Activated T-cell treated with anti-CD3 and anti-CD28 coated beads for 4 hours (primary cell): ENCODE measurements around the gene NBPF4.
"Not testable (repeated sequence)": the region's sequence is repeated elsewhere in the genome, so short reads cannot be mapped to it uniquely, and the experiment has no call there.

Source experiments
- DNase-seq: peaks from one replicate; pipeline ENCODE4 v3.0.0-alpha.2; 2020

Gene NBPF4, protein sequence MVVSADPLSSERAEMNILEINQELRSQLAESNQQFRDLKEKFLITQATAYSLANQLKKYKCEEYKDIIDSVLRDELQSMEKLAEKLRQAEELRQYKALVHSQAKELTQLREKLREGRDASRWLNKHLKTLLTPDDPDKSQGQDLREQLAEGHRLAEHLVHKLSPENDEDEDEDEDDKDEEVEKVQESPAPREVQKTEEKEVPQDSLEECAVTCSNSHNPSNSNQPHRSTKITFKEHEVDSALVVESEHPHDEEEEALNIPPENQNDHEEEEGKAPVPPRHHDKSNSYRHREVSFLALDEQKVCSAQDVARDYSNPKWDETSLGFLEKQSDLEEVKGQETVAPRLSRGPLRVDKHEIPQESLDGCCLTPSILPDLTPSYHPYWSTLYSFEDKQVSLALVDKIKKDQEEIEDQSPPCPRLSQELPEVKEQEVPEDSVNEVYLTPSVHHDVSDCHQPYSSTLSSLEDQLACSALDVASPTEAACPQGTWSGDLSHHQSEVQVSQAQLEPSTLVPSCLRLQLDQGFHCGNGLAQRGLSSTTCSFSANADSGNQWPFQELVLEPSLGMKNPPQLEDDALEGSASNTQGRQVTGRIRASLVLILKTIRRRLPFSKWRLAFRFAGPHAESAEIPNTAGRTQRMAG

DNA sequence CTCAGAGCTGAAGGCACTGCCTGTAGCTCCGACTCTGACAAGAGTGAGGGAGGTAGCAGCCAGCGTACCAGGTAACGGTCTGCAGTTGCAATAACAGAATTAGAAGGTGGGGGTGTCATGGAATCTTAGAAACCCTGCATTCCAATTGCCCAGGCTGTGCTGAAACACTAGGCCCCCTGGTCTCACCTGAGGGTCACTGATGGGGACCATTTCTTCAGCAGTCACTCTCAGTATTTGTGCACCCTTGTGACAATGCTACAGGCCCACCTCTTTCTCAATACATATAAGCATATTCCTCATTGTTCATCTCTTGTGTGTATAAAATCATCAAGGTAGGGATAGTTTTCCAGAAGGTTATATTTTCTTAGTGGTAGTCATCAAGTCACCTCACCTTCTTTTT lies at the start of gene NBPF4:
TSS of gene NBPF4 (minus strand) at position 101 of the 400 bp plus-strand sequence. CDS start 315 bp downstream, outside the sequence.
- DNase-seq, result not testable (repeated sequence)

GRCh38 chr1:108282528-108283257 lies 38.8 kb upstream of the NBPF4 start:
- DNase-seq, result not testable (repeated sequence)

GRCh38 chr1:108272485-108273327 lies 28.8 kb upstream of the NBPF4 start:
- DNase-seq, result not testable (repeated sequence)

DNA sequence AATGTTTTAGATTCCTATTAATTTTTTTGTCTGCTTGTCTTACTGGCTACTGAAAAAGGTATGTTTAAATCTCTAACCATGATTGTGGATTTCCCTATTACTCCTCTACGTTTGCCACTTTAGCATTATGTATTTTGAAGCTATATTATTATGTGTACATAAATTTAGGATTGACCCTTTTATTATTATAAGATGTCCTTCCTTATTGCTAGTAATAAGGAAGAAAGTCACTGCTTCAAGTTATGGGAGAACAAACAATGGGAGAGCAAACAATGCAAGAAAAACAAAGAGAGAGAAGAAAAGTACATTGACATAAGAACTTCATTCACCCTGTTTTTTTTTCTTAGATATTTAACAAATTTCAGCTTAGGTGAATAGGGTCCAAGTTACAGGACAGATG lies 23.2 kb upstream of the NBPF4 start:
- DNase-seq, result not testable (repeated sequence)

GRCh38 chr1:108261967-108262366 lies 18.1 kb upstream of the NBPF4 start:
- not testable (repeated sequence) for DNase-seq

GRCh38 chr1:108261519-108261918 lies 17.6 kb upstream of the NBPF4 start:
- DNase-seq, result not testable (repeated sequence)

- DNase-seq, result not testable (repeated sequence)
These were observed 16.8 kb upstream of the NBPF4 start for GRCh38 chr1:108260578-108261259.

GRCh38 chr1:108255426-108255825 lies 11.6 kb upstream of the NBPF4 start:
- not testable (repeated sequence) for DNase-seq

- DNase-seq, result not testable (repeated sequence)
These were observed 4.5 kb downstream of the NBPF4 start for GRCh38 chr1:108239426-108239825.

DNA sequence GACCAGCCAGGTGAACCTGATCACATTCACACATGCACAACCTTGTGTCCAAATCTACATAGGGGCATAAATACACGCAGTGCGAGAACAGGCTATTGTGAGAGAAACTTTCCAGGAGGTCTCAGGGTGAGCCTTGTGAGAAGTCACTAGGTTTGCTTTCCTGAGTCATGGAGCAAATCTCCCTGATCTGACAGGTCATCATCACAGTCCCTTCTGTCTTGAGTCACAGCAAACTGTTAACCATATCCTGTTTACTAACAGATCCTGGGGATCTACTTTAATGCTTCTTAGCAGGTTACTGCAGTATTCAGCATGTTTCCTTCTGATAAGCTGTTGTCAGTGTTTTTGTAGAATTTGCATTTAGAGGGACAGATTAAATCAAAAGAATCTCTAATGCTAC lies 8.6 kb downstream of the NBPF4 start:
- DNase-seq, result not testable (repeated sequence)

DNA sequence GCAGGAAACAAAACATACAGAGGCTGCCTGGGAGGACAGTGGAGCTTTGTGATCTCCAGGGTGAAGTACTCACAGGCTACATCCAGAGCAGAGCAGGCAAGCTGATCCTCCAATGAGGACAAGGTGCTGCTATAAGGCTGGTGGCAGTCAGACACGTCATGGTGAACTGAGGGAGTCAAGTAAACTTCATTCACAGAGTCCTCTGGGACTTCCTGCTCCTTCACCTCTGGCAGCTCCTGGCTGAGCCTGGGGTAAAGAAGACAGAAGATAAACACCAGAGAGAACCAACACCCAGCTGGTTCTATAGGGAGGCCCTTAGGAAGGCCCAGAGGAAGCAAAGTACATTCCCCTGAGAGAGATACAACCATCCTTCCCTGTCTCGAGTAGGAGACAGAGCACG lies 11.7 kb downstream of the NBPF4 start:
- not testable (repeated sequence) for DNase-seq

DNA sequence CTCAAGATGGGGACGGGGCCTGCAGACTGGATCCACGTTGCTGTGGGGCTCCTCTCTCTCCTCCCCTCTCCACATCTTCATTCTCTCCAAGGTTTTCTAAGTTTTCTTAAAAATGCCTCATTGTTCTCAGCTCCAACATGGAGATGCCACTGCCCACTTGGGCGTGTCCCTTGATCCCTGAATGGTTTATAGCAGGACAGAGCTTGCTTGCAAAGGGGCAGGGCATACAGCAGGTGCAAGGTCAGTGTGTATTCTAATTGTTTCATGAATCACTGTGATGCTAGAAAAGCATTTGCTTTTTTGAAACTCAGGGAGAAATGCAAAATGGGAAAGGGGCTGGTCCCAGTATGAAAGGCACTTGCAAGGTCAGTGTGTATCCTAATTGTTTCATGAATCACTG lies 13.9 kb downstream of the NBPF4 start:
- not testable (repeated sequence) for DNase-seq

DNA sequence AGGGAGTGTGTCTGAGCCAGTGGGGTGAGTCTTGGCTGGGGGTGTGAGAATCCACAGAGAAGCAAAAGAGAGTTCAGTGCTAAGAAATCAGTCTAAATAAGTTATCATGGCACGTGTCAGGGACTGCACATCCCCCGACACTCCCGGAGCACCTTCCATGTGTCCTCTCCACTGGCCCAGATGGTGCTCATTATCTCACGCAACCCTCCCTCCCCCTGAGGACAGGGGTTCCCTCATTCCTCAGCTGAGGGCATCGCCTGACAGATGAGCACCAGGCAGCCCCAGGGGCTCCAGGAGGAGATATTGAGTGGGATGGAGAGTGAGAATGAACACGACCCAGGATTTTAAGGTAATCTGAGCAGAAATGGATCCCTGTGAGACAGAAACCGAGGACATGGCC lies 16.1 kb downstream of the NBPF4 start:
- DNase-seq, result not testable (repeated sequence)

GRCh38 chr1:108226855-108227254 lies 17.0 kb downstream of the NBPF4 start:
- DNase-seq, result not testable (repeated sequence)

- DNase-seq, result not testable (repeated sequence)
These were observed 20.6 kb downstream of the NBPF4 start for GRCh38 chr1:108223226-108223625.

DNA sequence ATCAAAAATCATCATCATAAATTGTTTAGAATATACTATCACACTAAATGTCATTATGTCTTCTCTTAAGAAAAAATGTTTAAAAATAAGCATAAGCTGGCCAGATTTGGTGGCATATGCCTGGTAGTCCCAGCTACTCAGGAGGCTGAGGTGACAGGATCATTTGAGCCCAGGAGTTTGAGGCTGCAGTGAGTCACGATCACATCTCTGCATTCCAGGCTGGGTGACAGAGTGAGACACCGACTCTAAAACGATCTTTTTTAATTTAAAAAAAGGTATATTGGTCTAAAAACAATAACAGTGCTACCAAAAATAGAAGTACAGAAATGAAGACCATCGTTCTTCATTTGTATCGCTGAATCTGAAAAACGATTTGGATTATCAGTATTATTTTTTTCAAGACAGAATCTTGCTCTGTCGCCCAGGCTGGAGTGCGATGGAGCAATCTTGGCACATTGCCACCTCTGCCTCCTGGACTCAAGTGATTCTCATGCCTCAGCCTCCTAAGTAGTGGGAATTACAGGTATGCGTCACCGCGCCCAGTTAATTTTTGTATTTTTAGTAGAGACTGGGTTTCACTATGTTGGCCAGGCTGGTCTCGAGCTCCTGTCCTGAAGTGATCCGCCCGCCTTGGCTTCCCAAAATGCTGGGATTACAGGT lies 26.2 kb downstream of the NBPF4 start:
- not testable (repeated sequence) for DNase-seq

DNA sequence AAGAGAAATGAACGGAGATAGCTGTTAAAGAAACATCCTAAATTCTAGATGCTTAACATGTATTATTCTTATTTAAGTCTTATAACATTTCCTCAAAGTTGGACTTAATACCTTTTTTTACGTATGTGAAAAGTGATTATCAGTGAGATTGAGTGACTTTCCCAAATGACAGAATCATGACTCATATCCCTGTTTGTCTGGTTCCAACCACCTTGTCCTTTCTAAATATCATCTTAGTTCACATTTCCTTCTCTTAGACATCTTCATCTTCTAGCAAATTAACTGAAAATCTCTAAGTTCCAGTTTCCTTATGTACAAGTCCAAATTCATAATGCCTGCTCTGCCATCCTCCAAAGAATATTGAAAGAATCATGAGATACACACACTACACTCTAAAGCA lies 26.9 kb downstream of the NBPF4 start:
- not testable (repeated sequence) for DNase-seq

DNA sequence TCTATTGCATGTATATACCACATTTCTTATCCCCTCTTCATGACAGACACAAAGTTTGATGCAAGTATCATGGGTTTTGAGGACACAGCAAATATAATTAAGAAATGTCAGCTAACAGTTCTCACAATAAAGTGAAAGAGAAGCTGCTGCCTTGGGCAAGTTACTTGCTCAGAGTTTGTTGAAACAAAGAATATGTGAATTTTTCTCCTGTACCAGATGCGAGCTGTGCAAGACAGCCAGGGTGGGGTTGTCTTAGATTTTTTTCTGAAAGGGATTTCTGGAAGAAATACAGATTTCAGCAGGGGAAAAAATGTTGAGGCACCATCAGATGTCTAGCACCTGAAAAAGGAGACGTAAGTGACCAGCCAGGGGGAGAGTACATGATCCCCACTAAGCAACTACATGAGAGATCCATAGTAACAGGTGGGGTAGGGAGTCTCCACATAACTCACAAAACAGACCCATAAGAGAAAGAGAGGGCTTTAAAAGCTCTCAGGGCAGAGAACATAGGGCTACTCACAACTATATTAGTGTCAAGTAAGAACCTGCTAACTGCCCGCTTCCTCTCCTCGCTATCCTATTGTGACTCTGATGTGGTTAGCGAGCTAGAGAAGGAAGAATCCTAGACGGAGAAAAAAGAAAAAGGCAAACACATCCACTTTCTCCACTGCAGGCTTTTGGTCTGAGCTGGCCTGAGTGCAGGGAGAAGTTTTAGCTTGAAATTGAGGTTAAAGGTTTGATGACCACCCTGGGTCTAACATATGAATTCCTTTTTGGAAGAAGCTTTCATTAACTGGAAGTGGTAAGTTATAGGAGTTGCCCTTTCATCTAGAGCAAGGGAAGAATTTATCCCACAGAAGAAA lies 27.6 kb downstream of the NBPF4 start:
- not testable (repeated sequence) for DNase-seq

- not testable (repeated sequence) for DNase-seq
These were observed 29.0 kb downstream of the NBPF4 start for GRCh38 chr1:108214641-108215465.
